HL-60 (cell line): Measurements from ENCODE around the gene GGTA1.

Experiments
- DNase-seq, 2 experiments: peaks; one replicate each; pipeline ENCODE4 v3.0.0-alpha.2; 2010 to 2020; ENCODE audit warnings: low read depth in 1 of 2, low spot score in 1 of 2
- H3K27ac ChIP-seq: fragments of 250-450 bp; sonication (Bioruptor Pico); replicated peaks from 2 replicates; pipeline ENCODE4 v1.5.1; 2020; ENCODE audit warnings: mild to moderate bottlenecking, moderate library complexity
- H3K27me3 ChIP-seq: fragments of 250-450 bp; sonication (Bioruptor Pico); 2 replicates; pipeline ENCODE4 v1.5.1; 2021; ENCODE audit warnings: mild to moderate bottlenecking, moderate library complexity; ENCODE audit not compliant: insufficient read depth, poor library complexity, severe bottlenecking
- H3K4me3 ChIP-seq: replicated peaks from 2 replicates; pipeline ENCODE4 v1.5.1; 2011; ENCODE audit warnings: mild to moderate bottlenecking, control low read depth, low read length; ENCODE audit not compliant: insufficient read depth
- CTCF ChIP-seq: IDR thresholded peaks from one replicate; pipeline ENCODE4 v1.5.1; 2011; ENCODE audit warnings: low read length, control low read depth, inconsistent platforms; ENCODE audit not compliant: insufficient read depth
- GABPA ChIP-seq: IDR thresholded peaks from 2 replicates; pipeline ENCODE4 v1.6.1; 2012; ENCODE audit warnings: low read depth
- POLR2AphosphoS5 ChIP-seq: IDR thresholded peaks from 2 replicates; pipeline ENCODE4 v1.6.1; 2012; ENCODE audit warnings: low read depth
- REST ChIP-seq: IDR thresholded peaks from 2 replicates; pipeline ENCODE4 v1.6.1; 2012; ENCODE audit warnings: low read depth; ENCODE audit not compliant: insufficient replicate concordance
- SPI1 ChIP-seq: IDR thresholded peaks from 2 replicates; pipeline ENCODE4 v1.6.1; 2012; ENCODE audit warnings: low read depth, mild to moderate bottlenecking, borderline replicate concordance

GGTA1 gene

GRCh38 chr9:121508415-121508814, 8.8 kb upstream of the GGTA1 start:
- Histone ChIP-seq H3K4me3 (no peak overlapping the region), H3K27me3 (no peaks in the 10 kb centered on the region), H3K27ac (no peak overlapping the region)
- DNase-seq, result no peak
- TF ChIP-seq CTCF, result no peak
- TF ChIP-seq GABPA, result no peak
- no peak for TF ChIP-seq SPI1
- TF ChIP-seq REST, result no peak
- TF ChIP-seq POLR2AphosphoS5, result no peak

GRCh38 chr9:121505903-121506735, 6.5 kb upstream of the GGTA1 start:
- H3K4me3 ChIP-seq, result no peak overlapping the region
- H3K27ac ChIP-seq, result no peak overlapping the region
- DNase-seq, result no peak
- no peak for TF ChIP-seq POLR2AphosphoS5
- no peak for TF ChIP-seq CTCF
- no peak for TF ChIP-seq SPI1
- TF ChIP-seq GABPA, result no peak
- no peak for TF ChIP-seq REST
- no peaks in the 10 kb centered on the region for H3K27me3 ChIP-seq

DNA sequence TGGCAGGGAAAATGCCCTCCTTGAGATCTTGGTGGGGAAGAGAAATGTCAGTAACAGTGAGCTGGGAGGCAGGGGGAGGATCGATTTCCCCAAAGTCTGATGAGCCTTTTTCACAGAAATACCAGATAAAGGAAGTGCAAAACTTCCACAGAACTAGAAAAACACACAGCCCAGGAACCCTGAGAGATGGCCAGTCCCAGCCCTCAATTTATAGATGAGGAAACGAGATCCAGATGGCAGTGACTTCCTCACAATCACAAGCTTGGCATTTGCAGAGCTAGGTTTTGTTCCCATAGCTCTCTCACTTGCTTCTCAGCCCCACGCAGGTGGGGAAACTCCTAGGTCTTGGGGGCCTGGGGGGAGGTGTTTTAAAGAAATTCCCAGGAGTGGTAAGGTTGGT, 3.8 kb upstream of the GGTA1 start:
- H3K27ac ChIP-seq, result no peak overlapping the region
- no peak for TF ChIP-seq REST
- no peak for TF ChIP-seq CTCF
- no peak for TF ChIP-seq GABPA
- peak; percentile 66; the same call in 1 of the 2 replicates for TF ChIP-seq SPI1
- no peak for TF ChIP-seq POLR2AphosphoS5
- peaks cover 6% of the 10 kb centered on the region for H3K27me3 ChIP-seq

More for the DNA sequence above, 3.8 kb upstream of the GGTA1 start:
- peak in 1 of 2 experiments; percentile 8 for DNase-seq
- no peak overlapping the region for H3K4me3 ChIP-seq
